Liver (tissue), 2 donors: ENCODE measurements around the gene MYOD1.

Experiments used
- CTCF ChIP-seq: fragments of 150-350 bp; IDR thresholded peaks from 2 replicates; pipeline ENCODE4 v1.5.1; 2017; ENCODE audit warnings: improper control_type of control experiment, low read depth, low read length; ENCODE audit not compliant: missing input control
- REST ChIP-seq: IDR thresholded peaks from 2 replicates; pipeline ENCODE4 v1.6.1; 2016; ENCODE audit warnings: antibody characterized with exemption, mild to moderate bottlenecking
- YY1 ChIP-seq: IDR thresholded peaks from 2 replicates; pipeline ENCODE4 v1.6.1; 2016; ENCODE audit warnings: antibody characterized with exemption, mild to moderate bottlenecking
- donor health status: healthy.

- TF ChIP-seq CTCF (no peak), YY1 (no peak), REST (no peak)
Observed at GRCh38 chr11:17694494-17695110, 24.8 kb upstream of the MYOD1 start.
